ENCODE measurements around the gene SLC7A10. TPM values are rescaled to one million over a fixed set of nuclear protein-coding genes. Genes with fewer than 3 reads are reported as not detected.

Gene SLC7A10
- total RNA-seq, 2 donors from 2014 or later = not detected

GRCh38 chr19:33205110-33205509 lies 20.5 kb downstream of the SLC7A10 start:
- no peaks in the 10 kb centered on the region for H3K4me1 Mint-ChIP-seq (ENCODE audit: low read depth)
- H3K9me3 Mint-ChIP-seq = no peaks in the 10 kb centered on the region
- H3K36me3 Mint-ChIP-seq (ENCODE audit: insufficient read depth in 2 of 2) = no peaks in the 10 kb centered on the region
- no peak overlapping the region for H3K4me3 Mint-ChIP-seq
- ATAC-seq (replicated peaks in 1 of 2) (no peak), DNase-seq (no peak)
- no peaks in the 10 kb centered on the region for H3K27me3 Mint-ChIP-seq (ENCODE audit: low read depth)
- H3K27ac Mint-ChIP-seq = no peak overlapping the region

- no peak overlapping the region for H3K27ac Mint-ChIP-seq
- DNase-seq = no peak
- no peaks in the 10 kb centered on the region for H3K9me3 Mint-ChIP-seq
- H3K4me3 Mint-ChIP-seq = no peak overlapping the region
- ATAC-seq (replicated peaks in 1 of 2) = no peak
- H3K4me1 Mint-ChIP-seq (ENCODE audit: low read depth) = no peaks in the 10 kb centered on the region
- H3K27me3 Mint-ChIP-seq (ENCODE audit: low read depth) = no peaks in the 10 kb centered on the region
- no peaks in the 10 kb centered on the region for H3K36me3 Mint-ChIP-seq (ENCODE audit: insufficient read depth in 2 of 2)
Observed at GRCh38 chr19:33204136-33204973, 21.3 kb downstream of the SLC7A10 start.

DNA sequence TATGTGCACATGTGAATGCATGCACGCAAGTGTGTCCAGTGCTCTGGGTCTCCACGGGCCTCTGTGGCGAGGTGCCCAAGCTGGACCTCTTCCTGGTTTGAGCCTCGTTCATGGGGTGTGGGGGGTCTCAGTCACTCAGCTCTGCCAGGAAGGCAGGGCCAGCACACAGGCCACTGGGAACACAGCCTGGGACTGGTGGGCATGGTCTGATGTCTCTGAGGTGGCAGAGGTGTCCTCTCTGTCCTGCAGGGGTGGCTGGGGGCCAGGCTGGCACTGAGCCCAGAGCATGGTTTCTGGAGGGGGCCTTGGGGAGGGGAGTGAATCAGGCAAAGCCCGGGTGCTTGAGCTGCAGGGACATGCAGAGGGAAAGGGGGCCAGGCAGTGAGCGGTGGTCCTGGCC lies 22.1 kb downstream of the SLC7A10 start:
- no peak for ATAC-seq (replicated peaks in 1 of 2)
- DNase-seq = no peak
- Mint-ChIP-seq H3K9me3 (no peaks in the 10 kb centered on the region), H3K27me3 (ENCODE audit: low read depth) (no peaks in the 10 kb centered on the region), H3K4me3 (no peak overlapping the region), H3K4me1 (ENCODE audit: low read depth) (no peaks in the 10 kb centered on the region), H3K27ac (no peak overlapping the region), H3K36me3 (ENCODE audit: insufficient read depth in 2 of 2) (no peaks in the 10 kb centered on the region)

DNA sequence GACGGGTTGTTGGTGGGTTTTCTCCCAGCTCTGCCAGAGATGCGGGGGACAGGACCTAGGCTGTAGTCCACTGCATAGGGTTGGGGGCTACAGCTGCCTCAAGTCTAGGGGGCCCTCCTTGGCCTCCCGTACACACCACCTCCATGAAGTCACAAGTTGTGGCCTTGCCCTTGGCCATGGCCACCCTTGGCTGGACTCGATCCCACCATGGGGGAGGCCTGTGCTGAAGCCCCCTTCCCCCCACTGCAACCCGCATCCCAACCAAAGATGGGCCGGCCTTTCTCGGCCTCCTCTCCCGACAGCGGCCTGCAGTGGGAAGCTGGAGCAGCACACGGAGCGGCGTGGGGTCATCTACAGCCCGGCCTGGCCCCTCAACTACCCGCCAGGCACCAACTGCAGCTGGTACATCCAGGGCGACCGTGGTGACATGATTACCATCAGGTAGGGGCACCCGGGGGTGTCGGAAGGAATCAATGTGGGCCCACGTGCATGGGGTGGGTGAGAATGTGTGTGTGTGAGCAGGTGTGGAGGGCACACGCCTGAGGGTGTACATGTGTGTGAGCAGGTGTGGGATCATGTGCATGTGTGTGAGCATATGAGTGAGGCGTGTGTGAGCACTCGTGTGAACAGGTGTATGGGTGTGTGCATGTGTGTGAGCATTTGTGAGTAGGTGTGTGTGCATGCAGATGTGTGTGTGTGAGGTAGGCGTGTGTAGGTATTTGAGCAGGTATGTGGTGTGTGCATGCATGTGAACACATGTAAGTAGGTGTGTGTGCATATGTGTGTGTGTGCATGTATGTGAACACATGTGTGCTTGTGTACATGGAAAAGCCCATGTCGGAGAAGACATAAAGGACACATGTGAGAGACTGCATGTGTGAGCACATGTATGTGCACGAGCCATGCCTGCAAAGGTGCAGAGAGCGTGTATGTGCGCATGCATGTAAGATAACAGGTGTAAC lies 22.8 kb downstream of the SLC7A10 start:
- Mint-ChIP-seq H3K27me3 (ENCODE audit: low read depth) (no peaks in the 10 kb centered on the region), H3K27ac (no peak overlapping the region), H3K4me3 (no peak overlapping the region), H3K4me1 (ENCODE audit: low read depth) (no peaks in the 10 kb centered on the region), H3K36me3 (ENCODE audit: insufficient read depth in 2 of 2) (no peaks in the 10 kb centered on the region), H3K9me3 (no peaks in the 10 kb centered on the region)
- ATAC-seq (replicated peaks in 1 of 2) = no peak
- DNase-seq = no peak

GRCh38 chr19:33201886-33202545 lies 23.6 kb downstream of the SLC7A10 start:
- Mint-ChIP-seq H3K27ac (no peak overlapping the region), H3K36me3 (ENCODE audit: insufficient read depth in 2 of 2) (no peaks in the 10 kb centered on the region), H3K4me3 (no peak overlapping the region), H3K9me3 (no peaks in the 10 kb centered on the region), H3K27me3 (ENCODE audit: low read depth) (peaks cover under 1% of the 10 kb centered on the region), H3K4me1 (ENCODE audit: low read depth) (no peaks in the 10 kb centered on the region)
- DNase-seq (no peak), ATAC-seq (replicated peaks in 1 of 2) (no peak)

DNA sequence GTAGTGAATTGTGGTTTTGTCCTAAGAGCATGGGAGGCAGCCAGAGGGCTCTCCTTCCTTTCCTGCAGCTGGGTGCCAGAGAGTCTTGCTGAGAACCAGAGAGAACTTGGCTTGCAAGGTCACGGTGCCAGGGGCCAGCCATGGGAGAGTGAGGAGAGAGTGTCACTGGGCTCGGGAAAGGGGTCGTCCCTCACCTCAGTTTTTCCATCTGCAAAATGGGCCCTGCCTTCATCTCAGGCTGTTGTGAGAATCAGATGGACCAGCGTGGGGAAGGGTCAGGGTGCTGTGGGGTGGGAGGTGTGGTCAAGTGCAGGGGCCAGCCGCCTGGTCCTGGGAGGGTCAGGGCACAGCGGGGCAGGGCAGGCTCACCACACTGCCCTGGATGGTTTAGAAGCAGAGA lies 24.2 kb downstream of the SLC7A10 start:
- Mint-ChIP-seq H3K27me3 (ENCODE audit: low read depth) (peaks cover 6% of the 10 kb centered on the region), H3K4me1 (ENCODE audit: low read depth) (no peaks in the 10 kb centered on the region), H3K27ac (no peak overlapping the region), H3K4me3 (no peak overlapping the region), H3K36me3 (ENCODE audit: insufficient read depth in 2 of 2) (no peaks in the 10 kb centered on the region), H3K9me3 (no peaks in the 10 kb centered on the region)
- DNase-seq (no peak), ATAC-seq (replicated peaks in 1 of 2) (no peak)

DNA sequence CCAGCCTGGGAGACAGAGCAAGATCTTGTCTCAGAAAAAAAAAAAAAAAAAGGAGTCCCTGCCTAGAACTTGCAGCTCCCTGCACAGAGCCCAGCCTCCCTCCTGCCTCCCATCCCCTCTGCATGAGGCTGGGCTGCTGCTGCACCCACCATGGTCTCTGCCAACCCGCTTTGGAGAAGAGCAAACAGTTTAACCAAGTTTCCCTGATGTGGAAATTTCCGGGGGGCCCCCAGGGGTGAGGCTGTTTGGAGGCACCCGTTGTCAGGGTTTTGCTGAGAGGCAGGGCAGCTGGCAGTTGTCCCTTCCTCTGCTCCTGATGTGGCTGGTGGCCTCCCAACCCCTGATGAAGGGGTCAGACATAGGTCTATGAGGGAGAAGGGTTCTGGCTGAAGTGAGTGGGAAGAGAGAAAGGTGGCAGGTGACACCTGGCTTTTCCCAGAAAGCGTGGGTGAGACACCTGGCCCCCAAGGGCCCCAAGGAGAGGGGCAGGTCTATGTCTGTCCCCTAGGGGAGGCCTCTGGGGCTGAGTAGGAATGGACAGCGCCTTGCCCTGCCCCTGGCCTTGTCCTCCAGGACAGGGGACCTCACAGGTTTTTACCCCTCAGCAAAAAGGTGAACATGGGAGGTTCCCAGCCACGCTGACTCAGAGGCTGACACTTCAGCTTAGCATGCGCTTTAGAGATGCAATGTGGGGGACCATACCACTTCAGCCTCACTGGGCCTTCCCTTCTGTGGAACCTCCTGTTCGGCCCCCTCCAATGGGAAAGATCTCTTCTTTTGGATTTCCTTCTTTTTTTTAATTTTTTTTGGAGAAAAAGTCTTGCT lies 26.0 kb downstream of the SLC7A10 start:
- H3K27ac Mint-ChIP-seq = no peak overlapping the region
- H3K36me3 Mint-ChIP-seq (ENCODE audit: insufficient read depth in 2 of 2) = no peaks in the 10 kb centered on the region
- no peak overlapping the region for H3K4me3 Mint-ChIP-seq
- DNase-seq = no peak
- H3K27me3 Mint-ChIP-seq (ENCODE audit: low read depth) = peaks cover 7% of the 10 kb centered on the region
- no peak for ATAC-seq (replicated peaks in 1 of 2)
- H3K9me3 Mint-ChIP-seq = no peaks in the 10 kb centered on the region
- H3K4me1 Mint-ChIP-seq (ENCODE audit: low read depth) = no peaks in the 10 kb centered on the region

DNA sequence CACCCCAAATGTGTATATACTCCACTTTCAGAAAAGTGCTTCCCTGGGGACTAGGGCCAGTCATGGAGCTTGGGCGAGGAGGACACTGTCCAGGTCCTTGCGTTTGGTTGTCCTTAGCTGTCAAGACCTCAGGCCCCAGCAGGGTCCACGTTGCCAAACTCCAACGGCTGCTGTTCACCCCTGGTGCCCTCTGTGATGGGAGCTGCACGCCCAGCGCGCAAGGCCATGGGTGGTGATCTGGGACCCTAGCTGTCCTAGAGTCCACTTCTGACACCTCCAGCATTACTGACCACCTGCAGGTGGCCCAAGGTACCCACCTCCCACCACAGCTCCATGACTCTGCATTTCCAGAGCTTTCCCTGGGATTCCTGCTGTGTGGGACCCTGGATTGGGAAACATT lies 27.5 kb downstream of the SLC7A10 start:
- DNase-seq (no peak), ATAC-seq (replicated peaks in 1 of 2) (no peak)
- Mint-ChIP-seq H3K36me3 (ENCODE audit: insufficient read depth in 2 of 2) (no peaks in the 10 kb centered on the region), H3K27ac (no peak overlapping the region), H3K4me3 (no peak overlapping the region), H3K9me3 (no peaks in the 10 kb centered on the region), H3K4me1 (ENCODE audit: low read depth) (no peaks in the 10 kb centered on the region), H3K27me3 (ENCODE audit: low read depth) (peaks cover 14% of the 10 kb centered on the region)

DNA sequence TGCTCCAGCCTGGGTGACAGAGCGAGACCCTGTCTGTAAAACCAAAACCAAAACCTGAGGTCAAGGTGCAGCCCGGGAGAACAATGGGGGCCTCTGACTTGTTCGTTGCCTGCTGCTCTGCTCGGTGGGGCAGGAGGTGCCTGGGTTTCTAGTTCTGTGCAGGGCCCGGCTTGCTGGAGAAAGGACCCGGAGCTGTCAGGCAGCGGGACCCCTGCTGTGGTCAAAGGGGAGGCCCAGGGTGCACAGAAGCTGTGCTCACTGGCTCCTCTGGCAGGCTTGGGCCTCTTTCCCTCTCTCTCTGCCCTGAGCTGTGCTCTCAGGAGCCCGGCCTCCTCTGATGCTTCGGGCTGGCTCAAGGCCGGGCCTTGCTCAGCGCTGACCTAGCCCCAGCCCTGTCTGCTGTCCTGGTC lies 28.1 kb downstream of the SLC7A10 start:
- Mint-ChIP-seq H3K9me3 (no peaks in the 10 kb centered on the region), H3K4me1 (ENCODE audit: low read depth) (no peaks in the 10 kb centered on the region), H3K4me3 (no peak overlapping the region), H3K27me3 (ENCODE audit: low read depth) (peaks cover 20% of the 10 kb centered on the region), H3K27ac (no peak overlapping the region), H3K36me3 (ENCODE audit: insufficient read depth in 2 of 2) (no peaks in the 10 kb centered on the region)
- DNase-seq (no peak), ATAC-seq (replicated peaks in 1 of 2) (no peak)

- no peak for DNase-seq
- H3K4me1 Mint-ChIP-seq (ENCODE audit: low read depth) = no peaks in the 10 kb centered on the region
- peaks cover 29% of the 10 kb centered on the region for H3K27me3 Mint-ChIP-seq (ENCODE audit: low read depth)
- no peak for ATAC-seq (replicated peaks in 1 of 2)
- H3K27ac Mint-ChIP-seq = no peak overlapping the region
- H3K36me3 Mint-ChIP-seq (ENCODE audit: insufficient read depth in 2 of 2) = no peaks in the 10 kb centered on the region
- H3K9me3 Mint-ChIP-seq = no peaks in the 10 kb centered on the region
- H3K4me3 Mint-ChIP-seq = no peak overlapping the region
Observed at GRCh38 chr19:33196446-33197193, 29.0 kb downstream of the SLC7A10 start.

DNA sequence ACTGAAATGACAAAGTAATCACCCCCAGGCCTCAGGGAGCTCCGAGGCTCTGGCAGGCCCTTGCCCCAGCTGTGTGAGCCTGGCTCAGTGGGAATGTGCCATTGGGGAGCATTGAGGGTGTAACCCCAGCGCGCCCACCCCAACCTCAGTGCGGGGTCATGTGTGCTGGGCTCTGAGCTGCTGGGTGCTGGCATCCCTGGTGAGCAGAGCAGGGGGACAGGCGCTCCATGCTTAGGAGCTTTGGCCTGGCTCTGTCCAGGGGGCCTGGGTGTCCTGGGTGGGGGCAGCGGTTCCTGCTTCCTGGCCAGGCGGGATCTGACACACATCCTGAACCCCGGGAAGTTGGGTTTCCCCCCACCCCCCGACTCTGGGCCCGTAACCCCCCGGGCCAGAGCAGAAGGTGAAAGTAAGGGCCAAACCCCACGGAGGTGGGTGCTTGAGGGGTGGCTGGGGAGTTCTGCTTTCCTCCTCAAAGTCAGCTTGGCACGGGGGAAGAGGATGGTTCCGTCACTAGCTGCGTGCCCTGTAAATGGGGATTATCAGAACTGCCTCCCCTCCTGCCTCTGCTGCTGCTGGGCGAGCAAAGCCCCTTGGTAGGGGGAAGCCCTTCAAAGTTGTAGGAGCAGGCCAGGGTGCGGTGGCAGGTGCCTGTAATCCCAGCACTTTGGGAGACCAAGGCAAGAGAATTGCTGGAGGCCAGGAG lies 29.9 kb downstream of the SLC7A10 start:
- ATAC-seq (replicated peaks in 1 of 2) = no peak
- H3K4me1 Mint-ChIP-seq (ENCODE audit: low read depth) = no peaks in the 10 kb centered on the region
- no peak overlapping the region for H3K27ac Mint-ChIP-seq
- H3K4me3 Mint-ChIP-seq = no peak overlapping the region
- H3K36me3 Mint-ChIP-seq (ENCODE audit: insufficient read depth in 2 of 2) = no peaks in the 10 kb centered on the region
- H3K9me3 Mint-ChIP-seq = no peaks in the 10 kb centered on the region
- DNase-seq = no peak
- peaks cover 32% of the 10 kb centered on the region for H3K27me3 Mint-ChIP-seq (ENCODE audit: low read depth)
